Endothelial cell of umbilical vein (primary cell): ENCODE results near the gene PLD2. TPM values are rescaled to one million over a fixed set of nuclear protein-coding genes. Genes with fewer than 3 reads are reported as not detected.

ENCODE experiments used
- BruUV-seq: library from RNA; stranded (reverse); fragments of 400-500 nt; replicated peaks from 2 replicates; lab custom pipeline; 2021; lab: Mats Ljungman, UMichigan
- CTCF ChIA-PET: fragments of 300-600, 350-600 bp; sonication (Branson Sonifier 250); formaldehyde crosslinking; loops from one replicate; lab custom pipeline; 2021; ENCODE audit warnings: antibody characterized with exemption, inconsistent platforms; lab: Charles Lee
- POLR2A ChIA-PET: fragments of 300-600, 350-600 bp; sonication (Branson Sonifier 250); formaldehyde crosslinking; loops from one replicate; lab custom pipeline; 2021; ENCODE audit warnings: antibody characterized with exemption, inconsistent platforms; lab: Charles Lee
- DNase-seq: peaks from one replicate; pipeline ENCODE4 v3.0.0-alpha.2; 2011; ENCODE audit warnings: low read depth, low spot score
- FAIRE-seq: peaks from 2 replicates; lab custom pipeline; 2011; peaks lifted over from hg19 to GRCh38; lab: Jason Lieb, UNC
- H2AFZ ChIP-seq: 2 replicates; pipeline ENCODE4 v1.6.0; 2012; ENCODE audit warnings: low read depth, low read length, control low read depth, inconsistent platforms
- H3K27ac ChIP-seq: 2 replicates; pipeline ENCODE4 v1.5.1; 2011; ENCODE audit warnings: low read depth, mild to moderate bottlenecking, control low read depth, low read length, moderate library complexity; ENCODE audit not compliant: insufficient read depth
- H3K27me3 ChIP-seq, 2 experiments: 2 replicates each; pipeline versions ENCODE4 v1.6.0 to v1.6.1; 2011; ENCODE audit warnings: low read length in 2 of 2, mixed read lengths in 1 of 2; ENCODE audit not compliant: control insufficient read depth in 2 of 2, insufficient read depth in 2 of 2
- H3K36me3 ChIP-seq, 2 experiments: 2 replicates in 1 of 2; 3 replicates in 1 of 2; pipeline ENCODE4 v1.5.1; 2011; ENCODE audit warnings: low read length in 2 of 2, mild to moderate bottlenecking in 1 of 2, moderate library complexity in 1 of 2; ENCODE audit not compliant: control insufficient read depth in 2 of 2, insufficient read depth in 2 of 2; ENCODE audit errors: extremely low read depth in 1 of 2
- H3K4me1 ChIP-seq: 3 replicates; pipeline ENCODE4 v1.5.1; 2011; ENCODE audit warnings: mild to moderate bottlenecking, low read length; ENCODE audit not compliant: control insufficient read depth, insufficient read depth; ENCODE audit errors: extremely low read depth
- H3K4me2 ChIP-seq: 2 replicates; pipeline ENCODE4 v1.6.1; 2011; ENCODE audit warnings: low read length, control low read depth, mixed read lengths; ENCODE audit not compliant: insufficient read depth
- H3K4me3 ChIP-seq, 3 experiments: fragments of 200-600 bp in 1 of 3; sonication (generic), shearing (Covaris generic) in 1 of 3; replicated peaks in 1 of 3; 2 replicates each; pipeline ENCODE4 v1.5.1; 2011 to 2016; ENCODE audit warnings: control low read depth in 3 of 3, low read length in 3 of 3, mild to moderate bottlenecking in 2 of 3, inconsistent platforms in 1 of 3, low read depth in 1 of 3, moderate library complexity in 1 of 3; ENCODE audit not compliant: insufficient read depth in 1 of 3
- H3K79me2 ChIP-seq: 2 replicates; pipeline ENCODE4 v1.6.0; 2012; ENCODE audit warnings: low read length, inconsistent platforms; ENCODE audit not compliant: control insufficient read depth, insufficient read depth
- H3K9ac ChIP-seq: replicated peaks from 2 replicates; pipeline ENCODE3; 2011; ENCODE audit warnings: low read length, control low read depth; ENCODE audit not compliant: insufficient read depth; ENCODE audit errors: extremely low read depth
- H3K9me1 ChIP-seq: replicated peaks from 3 replicates; pipeline ENCODE4 v1.6.0; 2011; ENCODE audit warnings: mild to moderate bottlenecking, low read length; ENCODE audit not compliant: control insufficient read depth, insufficient read depth; ENCODE audit errors: extremely low read depth
- H3K9me3 ChIP-seq: replicated peaks from 2 replicates; pipeline ENCODE4 v1.5.1; 2012; ENCODE audit warnings: low read length, inconsistent platforms; ENCODE audit not compliant: control insufficient read depth, insufficient read depth
- H4K20me1 ChIP-seq: replicated peaks from 2 replicates; pipeline ENCODE3; 2011; ENCODE audit warnings: mild to moderate bottlenecking, low read length; ENCODE audit not compliant: control insufficient read depth, insufficient read depth; ENCODE audit errors: extremely low read depth
- CTCF ChIP-seq, 2 donors: IDR thresholded peaks; 1 replicate in 1 of 2; 2 replicates in 1 of 2; pipeline ENCODE4 v1.5.1; 2011; ENCODE audit warnings: low read length in 2 of 2, mild to moderate bottlenecking in 2 of 2, moderate library complexity in 2 of 2, control low read depth in 1 of 2, inconsistent platforms in 1 of 2, low read depth in 1 of 2; ENCODE audit not compliant: insufficient read depth in 1 of 2; ENCODE audit errors: extremely low read depth in 1 of 2
- EZH2 ChIP-seq: IDR thresholded peaks from 2 replicates; pipeline ENCODE4 v1.6.1; 2012; ENCODE audit warnings: borderline replicate concordance, low read depth, mild to moderate bottlenecking, moderate library complexity, low read length, inconsistent platforms; ENCODE audit not compliant: severe bottlenecking
- FOS ChIP-seq: IDR thresholded peaks from 2 replicates; pipeline ENCODE4 v1.6.1; 2011; ENCODE audit warnings: mild to moderate bottlenecking, low read length, moderate library complexity, borderline replicate concordance; ENCODE audit not compliant: insufficient read depth
- GATA2 ChIP-seq: IDR thresholded peaks from 2 replicates; pipeline ENCODE4 v1.7.0; 2011; ENCODE audit warnings: low read depth, mild to moderate bottlenecking, moderate library complexity, mixed read lengths, low read length; ENCODE audit not compliant: insufficient read length, insufficient read depth
- JUN ChIP-seq: IDR thresholded peaks from 2 replicates; pipeline ENCODE4 v1.6.1; 2011; ENCODE audit warnings: borderline replicate concordance, low read depth; ENCODE audit not compliant: insufficient read length, insufficient read depth
- MAX ChIP-seq: IDR thresholded peaks from 2 replicates; pipeline ENCODE4 v1.6.1; 2011; ENCODE audit not compliant: insufficient read depth, insufficient read length
- MYC ChIP-seq: IDR thresholded peaks from one replicate; pipeline ENCODE4 v1.6.1; 2011; ENCODE audit warnings: mild to moderate bottlenecking, low read depth, low read length
- POLR2A ChIP-seq: IDR thresholded peaks from 2 replicates; pipeline ENCODE4 v1.6.1; 2012; ENCODE audit warnings: low read depth, mild to moderate bottlenecking, control low read depth, low read length
- POLR2AphosphoS5 ChIP-seq: IDR thresholded peaks from 2 replicates; pipeline ENCODE4 v1.6.1; 2012; ENCODE audit warnings: low read depth, mild to moderate bottlenecking, control low read depth, low read length, moderate library complexity; ENCODE audit not compliant: insufficient read depth
- dilution Hi-C: fragments of 300-500 bp; cut with MboI; formaldehyde crosslinking; loops from one replicate; pipeline ENCODE4 v1.15.0; 2019; ENCODE audit warnings: low sequenced_read_pairs; ENCODE audit not compliant: extremely low pct_ligation_motif_present
- intact Hi-C: fragments of 100-400 bp; cut with micrococcal nuclease; formaldehyde crosslinking; loops from one replicate; pipeline ENCODE4 v1.10.0; 2022
- polyA plus RNA-seq, 4 experiments: library from polyadenylated mRNA; depleted of rRNA in 3 of 4; stranded (reverse) in 3 of 4; unstranded in 1 of 4; fragments of >200 nt; gene quantifications; 2 replicates each; pipeline versions ENCODE4 v1.2.1 to v1.2.3, GENCODE V29; 2011 to 2012; ENCODE audit warnings: missing spikeins in 1 of 4
- total RNA-seq: library from RNA; stranded (reverse); gene quantifications from 2 replicates; pipeline ENCODE4 v1.2.3, GENCODE V29; 2021

Gene PLD2
- total and polyA plus RNA-seq, 2 donors (not counting 3 experiments of a cell fraction or from before 2014, with no cell fraction given), result 52.3 to 54.7 TPM

DNA sequence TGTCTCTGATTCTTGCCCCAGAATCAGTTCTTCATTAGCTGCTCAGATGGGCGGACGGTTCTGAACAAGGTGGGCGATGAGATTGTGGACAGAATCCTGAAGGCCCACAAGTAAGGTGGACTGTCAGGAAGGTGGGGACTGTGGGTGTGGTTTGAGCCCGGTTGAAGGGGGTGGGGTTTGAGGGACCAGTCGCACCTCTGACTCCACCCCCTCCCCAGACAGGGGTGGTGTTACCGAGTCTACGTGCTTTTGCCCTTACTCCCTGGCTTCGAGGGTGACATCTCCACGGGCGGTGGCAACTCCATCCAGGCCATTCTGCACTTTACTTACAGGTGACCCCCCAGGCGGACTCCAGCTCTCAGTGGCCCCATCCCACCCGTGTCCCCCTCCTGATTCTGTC, 11.3 kb downstream of the PLD2 start:
- POLR2A ChIA-PET, result no interaction called here
- no peaks in the 10 kb centered on the region for H3K9me3 ChIP-seq
- intact Hi-C loops, result no loop called here
- H3K79me2 ChIP-seq, result no peaks in the 10 kb centered on the region
- H3K4me3 ChIP-seq, result no peak overlapping the region
- H3K9me1 ChIP-seq, result no peaks in the 10 kb centered on the region
- H3K27ac ChIP-seq, result no peak overlapping the region
- CTCF ChIA-PET, result no interaction called here
- dilution Hi-C loops, result no loop called here
- H3K4me2 ChIP-seq, result no peak overlapping the region
- no peak overlapping the region for H3K9ac ChIP-seq
- H3K36me3 ChIP-seq, result peaks cover 5 to 16% of the 10 kb centered on the region in 2 experiments
- H4K20me1 ChIP-seq, result no peaks in the 10 kb centered on the region
- H3K27me3 ChIP-seq, result no peaks in the 10 kb centered on the region
- no peak for DNase-seq
- no peak overlapping the region for H2AFZ ChIP-seq
- no TSS peak for BruUV-seq
- FAIRE-seq, result no peak
- TF ChIP-seq MAX, result no peak
- TF ChIP-seq FOS, result no peak
- TF ChIP-seq CTCF (IDR thresholded peaks at IDR 0.05; ENCODE audit: extremely low read depth in 1 of 2, insufficient read depth in 1 of 2, low read depth in 1 of 2, low read length in 2 of 2), result no peak
- no peaks in the 10 kb centered on the region for H3K4me1 ChIP-seq

GRCh38 chr17:4822835-4823234, 15.9 kb downstream of the PLD2 start:
- DNase-seq (no peak), FAIRE-seq (no peak)
- Histone ChIP-seq H3K9me3 (no peaks in the 10 kb centered on the region), H3K9me1 (no peaks in the 10 kb centered on the region), H4K20me1 (no peaks in the 10 kb centered on the region), H3K79me2 (no peaks in the 10 kb centered on the region), H3K36me3 (peaks cover 0 to 9% of the 10 kb centered on the region in 2 experiments), H3K4me1 (no peaks in the 10 kb centered on the region), H3K27ac (no peak overlapping the region), H3K4me3 (no peak overlapping the region), H3K9ac (no peak overlapping the region), H3K4me2 (no peak overlapping the region), H3K27me3 (no peaks in the 10 kb centered on the region), H2AFZ (no peak overlapping the region)
- dilution Hi-C loops (no loop called here), intact Hi-C loops (no loop called here)
- CTCF ChIA-PET, result interaction anchor here (1.4 kb wide), 1 partner anchor 58 kb away, joined by 5 read pairs; no protein-coding TSS in a partner anchor
- TF ChIP-seq MYC, result no peak
- TF ChIP-seq CTCF (IDR thresholded peaks at IDR 0.05; ENCODE audit: extremely low read depth in 1 of 2, insufficient read depth in 1 of 2, low read depth in 1 of 2, low read length in 2 of 2), result no peak
- no peak for TF ChIP-seq JUN
- TF ChIP-seq EZH2, result no peak
- TF ChIP-seq FOS, result no peak
- TF ChIP-seq MAX, result no peak
- no peak for TF ChIP-seq POLR2A
- no peak for TF ChIP-seq GATA2
- TF ChIP-seq POLR2AphosphoS5, result no peak
- BruUV-seq, result no TSS peak
- POLR2A ChIA-PET, result no interaction called here
